Neural cell (in vitro differentiated cells): ENCODE results near the gene ARF1. TPM values are rescaled to one million over a fixed set of nuclear protein-coding genes. Genes with fewer than 3 reads are reported as not detected.

Experiments
- H2AFZ ChIP-seq: fragments of 200-600, 300-800 bp; sonication (generic), shearing (Covaris generic); 2 replicates; pipeline ENCODE4 v1.6.0; 2014; ENCODE audit warnings: low read depth, mild to moderate bottlenecking, antibody characterized with exemption, low read length, moderate library complexity
- H3F3A ChIP-seq: fragments of 200-600 bp; shearing (Covaris generic); 2 replicates; pipeline ENCODE4 v1.6.1; 2016; ENCODE audit warnings: mild to moderate bottlenecking, moderate library complexity, mixed read lengths, antibody characterized with exemption, low read length; ENCODE audit not compliant: insufficient read depth, poor library complexity, severe bottlenecking
- H3K27ac ChIP-seq: fragments of 200-600, 300-800 bp; sonication (generic), shearing (Covaris generic); 2 replicates; pipeline ENCODE4 v1.5.1; 2014; ENCODE audit warnings: mild to moderate bottlenecking, low read length, moderate library complexity
- H3K27me3 ChIP-seq: fragments of 300-800, 200-600 bp; sonication (generic), shearing (Covaris generic); 2 replicates; pipeline ENCODE4 v1.6.0; 2014; ENCODE audit warnings: mild to moderate bottlenecking, low read depth, low read length, moderate library complexity; ENCODE audit not compliant: insufficient read depth
- H3K36me3 ChIP-seq: fragments of 300-800, 200-600 bp; sonication (generic), shearing (Covaris generic); 2 replicates; pipeline ENCODE4 v1.5.1; 2014; ENCODE audit warnings: mild to moderate bottlenecking, antibody characterized with exemption, low read length, moderate library complexity; ENCODE audit not compliant: insufficient read depth
- H3K4me2 ChIP-seq: fragments of 300-800, 200-600 bp; sonication (generic), shearing (Covaris generic); 2 replicates; pipeline ENCODE4 v1.6.0; 2014; ENCODE audit warnings: mild to moderate bottlenecking, low read length
- H3K4me3 ChIP-seq: fragments of 300-800, 200-600 bp; sonication (generic), shearing (Covaris generic); 2 replicates; pipeline ENCODE4 v1.5.1; 2014; ENCODE audit warnings: mild to moderate bottlenecking, low read length, moderate library complexity
- H3K79me2 ChIP-seq: fragments of 200-600 bp; shearing (Covaris generic); replicated peaks from 2 replicates; pipeline ENCODE4 v1.6.0; 2014; ENCODE audit warnings: mild to moderate bottlenecking, low read length, moderate library complexity; ENCODE audit not compliant: insufficient read depth
- H3K9ac ChIP-seq: fragments of 300-800, 200-600 bp; sonication (generic), shearing (Covaris generic); 2 replicates; pipeline ENCODE4 v1.6.1; 2016; ENCODE audit warnings: mild to moderate bottlenecking, low read length, mixed read lengths
- H3K9me2 ChIP-seq: fragments of 200-600 bp; shearing (Covaris generic); 2 replicates; pipeline ENCODE4 v1.6.1; 2016; ENCODE audit warnings: mild to moderate bottlenecking, low read length, mixed read lengths; ENCODE audit not compliant: insufficient read depth
- H3K9me3 ChIP-seq: fragments of 200-600, 300-800 bp; sonication (generic), shearing (Covaris generic); 2 replicates; pipeline ENCODE4 v1.6.1; 2016; ENCODE audit warnings: mild to moderate bottlenecking, mixed run types, low read length, moderate library complexity, mixed read lengths
- H4K20me1 ChIP-seq: fragments of 200-600 bp; shearing (Covaris generic); 2 replicates; pipeline ENCODE4 v1.6.1; 2016; ENCODE audit warnings: mild to moderate bottlenecking, mixed run types; ENCODE audit not compliant: insufficient read depth
- EP300 ChIP-seq: fragments of 450-650 bp; conservative IDR thresholded peaks from 2 replicates; pipeline ENCODE4 v1.6.1; 2014; ENCODE audit warnings: antibody characterized with exemption, mild to moderate bottlenecking, moderate library complexity; ENCODE audit not compliant: poor library complexity, severe bottlenecking
- EZH2 ChIP-seq: fragments of 200-600, 300-800 bp; shearing (Covaris generic), sonication (generic); IDR thresholded peaks from 2 replicates; pipeline ENCODE4 v1.6.1; 2014; ENCODE audit warnings: antibody characterized with exemption, low read length, borderline replicate concordance, mild to moderate bottlenecking; ENCODE audit not compliant: insufficient read depth, poor library complexity, severe bottlenecking
- MXI1 ChIP-seq: fragments of 450-650 bp; conservative IDR thresholded peaks from 2 replicates; pipeline ENCODE4 v1.6.1; 2014; ENCODE audit warnings: antibody characterized with exemption, mild to moderate bottlenecking; ENCODE audit not compliant: poor library complexity, severe bottlenecking
- POLR2AphosphoS5 ChIP-seq: IDR thresholded peaks from 2 replicates; pipeline ENCODE4 v1.6.1; 2012
- RAD21 ChIP-seq: fragments of 450-650 bp; conservative IDR thresholded peaks from 2 replicates; pipeline ENCODE4 v1.6.1; 2014; ENCODE audit warnings: antibody characterized with exemption, mild to moderate bottlenecking, moderate library complexity
- SMC3 ChIP-seq: fragments of 450-650 bp; conservative IDR thresholded peaks from 2 replicates; pipeline ENCODE4 v1.6.1; 2014; ENCODE audit warnings: antibody characterized with exemption, mild to moderate bottlenecking, moderate library complexity; ENCODE audit not compliant: poor library complexity
- TAF1 ChIP-seq: IDR thresholded peaks from 2 replicates; pipeline ENCODE4 v1.6.1; 2012; ENCODE audit warnings: low read depth
- polyA plus RNA-seq: library from polyadenylated mRNA; depleted of rRNA; stranded (reverse); fragments of >200 nt; gene quantifications from 2 replicates; pipeline ENCODE4 v1.2.3, GENCODE V29; 2014
- TF ChIP-seq, protein P1 (sequence below): IDR thresholded peaks from 2 replicates; pipeline ENCODE4 v1.6.1; 2012; ENCODE audit warnings: borderline replicate concordance
- TF ChIP-seq, protein P2 (sequence below): fragments of 450-650 bp; IDR thresholded peaks from 2 replicates; pipeline ENCODE4 v1.5.1; 2014; ENCODE audit warnings: antibody characterized with exemption, mild to moderate bottlenecking, moderate library complexity; ENCODE audit not compliant: poor library complexity, severe bottlenecking

The ARF1 gene
- polyA plus RNA-seq, 1 donor from 2014 or later: 168 TPM

DNA sequence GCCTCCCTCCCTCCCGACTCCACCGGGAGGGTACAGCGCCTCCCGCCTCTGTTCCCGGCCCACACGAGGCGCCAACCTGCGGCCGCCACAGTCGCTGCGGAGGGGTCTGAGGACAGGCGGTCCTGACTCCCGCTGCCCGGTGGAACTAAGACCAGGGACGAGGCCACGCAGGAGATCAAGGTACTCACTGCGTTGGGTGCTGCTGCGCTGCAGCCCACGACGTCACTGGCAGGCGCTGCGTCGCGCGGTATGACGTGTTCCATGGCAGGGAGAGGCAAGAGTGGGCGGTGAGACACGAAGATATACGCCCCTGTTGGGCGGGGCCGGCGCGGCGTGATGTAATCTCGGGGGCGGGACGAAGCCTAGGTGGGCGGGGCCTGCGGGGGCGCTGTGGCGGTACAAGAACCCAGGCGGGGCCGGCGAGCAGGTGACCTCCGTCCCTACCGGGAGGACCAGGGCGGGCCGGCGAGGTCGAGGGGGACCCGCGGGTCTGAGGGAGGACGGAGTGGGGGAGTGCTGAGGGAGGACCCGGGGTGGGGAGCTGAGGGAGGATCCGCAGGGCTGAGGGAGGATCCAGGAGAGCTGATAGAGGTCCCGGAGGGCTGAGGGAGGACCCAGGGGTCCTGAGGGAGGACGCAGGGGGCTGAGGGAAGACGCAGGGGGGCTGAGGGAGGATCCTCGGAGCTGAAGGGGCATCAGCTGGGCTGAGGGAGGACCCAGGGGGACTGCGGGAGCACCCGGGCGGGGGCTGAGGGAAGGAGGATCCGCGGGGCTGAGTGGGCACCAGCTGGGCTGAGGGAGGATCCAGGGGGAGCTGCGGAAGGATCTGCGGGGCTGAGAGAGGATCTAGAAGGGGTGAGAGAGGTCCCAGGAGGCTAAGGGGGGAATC is 26.8 kb downstream of the ARF1 start, which contains the start of gene MRPL55:
Gene MRPL55 (minus strand): TSS at position 227 of the 889 bp plus-strand sequence. CDS start 1,039 bp downstream, outside the sequence.
- Histone ChIP-seq H4K20me1 (no peaks in the 10 kb centered on the region), H3F3A (no peaks in the 10 kb centered on the region), H3K27me3 (no peaks in the 10 kb centered on the region), H3K79me2 (peaks cover 18% of the 10 kb centered on the region), H3K4me2 (peak within 1 kb of the TSS; percentile 85), H3K9me2 (no peaks in the 10 kb centered on the region), H2AFZ (peak within 1 kb of the TSS; percentile 77), H3K36me3 (no peaks in the 10 kb centered on the region), H3K4me3 (peak within 1 kb of the TSS; percentile 82), H3K9me3 (no peaks in the 10 kb centered on the region), H3K27ac (peak within 1 kb of the TSS; percentile 76), H3K9ac (peak within 1 kb of the TSS; percentile 88)
- TF ChIP-seq SMC3 (no peak), POLR2AphosphoS5 (peak; percentile 100), RAD21 (peak; percentile 20), TAF1 (peak; percentile 62), EZH2 (no peak), EP300 (peak; percentile 76), MXI1 (peak; percentile 86)
- TF ChIP-seq, protein P1, sequence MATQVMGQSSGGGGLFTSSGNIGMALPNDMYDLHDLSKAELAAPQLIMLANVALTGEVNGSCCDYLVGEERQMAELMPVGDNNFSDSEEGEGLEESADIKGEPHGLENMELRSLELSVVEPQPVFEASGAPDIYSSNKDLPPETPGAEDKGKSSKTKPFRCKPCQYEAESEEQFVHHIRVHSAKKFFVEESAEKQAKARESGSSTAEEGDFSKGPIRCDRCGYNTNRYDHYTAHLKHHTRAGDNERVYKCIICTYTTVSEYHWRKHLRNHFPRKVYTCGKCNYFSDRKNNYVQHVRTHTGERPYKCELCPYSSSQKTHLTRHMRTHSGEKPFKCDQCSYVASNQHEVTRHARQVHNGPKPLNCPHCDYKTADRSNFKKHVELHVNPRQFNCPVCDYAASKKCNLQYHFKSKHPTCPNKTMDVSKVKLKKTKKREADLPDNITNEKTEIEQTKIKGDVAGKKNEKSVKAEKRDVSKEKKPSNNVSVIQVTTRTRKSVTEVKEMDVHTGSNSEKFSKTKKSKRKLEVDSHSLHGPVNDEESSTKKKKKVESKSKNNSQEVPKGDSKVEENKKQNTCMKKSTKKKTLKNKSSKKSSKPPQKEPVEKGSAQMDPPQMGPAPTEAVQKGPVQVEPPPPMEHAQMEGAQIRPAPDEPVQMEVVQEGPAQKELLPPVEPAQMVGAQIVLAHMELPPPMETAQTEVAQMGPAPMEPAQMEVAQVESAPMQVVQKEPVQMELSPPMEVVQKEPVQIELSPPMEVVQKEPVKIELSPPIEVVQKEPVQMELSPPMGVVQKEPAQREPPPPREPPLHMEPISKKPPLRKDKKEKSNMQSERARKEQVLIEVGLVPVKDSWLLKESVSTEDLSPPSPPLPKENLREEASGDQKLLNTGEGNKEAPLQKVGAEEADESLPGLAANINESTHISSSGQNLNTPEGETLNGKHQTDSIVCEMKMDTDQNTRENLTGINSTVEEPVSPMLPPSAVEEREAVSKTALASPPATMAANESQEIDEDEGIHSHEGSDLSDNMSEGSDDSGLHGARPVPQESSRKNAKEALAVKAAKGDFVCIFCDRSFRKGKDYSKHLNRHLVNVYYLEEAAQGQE: peak; percentile 81
- TF ChIP-seq, protein P2, sequence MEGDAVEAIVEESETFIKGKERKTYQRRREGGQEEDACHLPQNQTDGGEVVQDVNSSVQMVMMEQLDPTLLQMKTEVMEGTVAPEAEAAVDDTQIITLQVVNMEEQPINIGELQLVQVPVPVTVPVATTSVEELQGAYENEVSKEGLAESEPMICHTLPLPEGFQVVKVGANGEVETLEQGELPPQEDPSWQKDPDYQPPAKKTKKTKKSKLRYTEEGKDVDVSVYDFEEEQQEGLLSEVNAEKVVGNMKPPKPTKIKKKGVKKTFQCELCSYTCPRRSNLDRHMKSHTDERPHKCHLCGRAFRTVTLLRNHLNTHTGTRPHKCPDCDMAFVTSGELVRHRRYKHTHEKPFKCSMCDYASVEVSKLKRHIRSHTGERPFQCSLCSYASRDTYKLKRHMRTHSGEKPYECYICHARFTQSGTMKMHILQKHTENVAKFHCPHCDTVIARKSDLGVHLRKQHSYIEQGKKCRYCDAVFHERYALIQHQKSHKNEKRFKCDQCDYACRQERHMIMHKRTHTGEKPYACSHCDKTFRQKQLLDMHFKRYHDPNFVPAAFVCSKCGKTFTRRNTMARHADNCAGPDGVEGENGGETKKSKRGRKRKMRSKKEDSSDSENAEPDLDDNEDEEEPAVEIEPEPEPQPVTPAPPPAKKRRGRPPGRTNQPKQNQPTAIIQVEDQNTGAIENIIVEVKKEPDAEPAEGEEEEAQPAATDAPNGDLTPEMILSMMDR: peak; percentile 32

DNA sequence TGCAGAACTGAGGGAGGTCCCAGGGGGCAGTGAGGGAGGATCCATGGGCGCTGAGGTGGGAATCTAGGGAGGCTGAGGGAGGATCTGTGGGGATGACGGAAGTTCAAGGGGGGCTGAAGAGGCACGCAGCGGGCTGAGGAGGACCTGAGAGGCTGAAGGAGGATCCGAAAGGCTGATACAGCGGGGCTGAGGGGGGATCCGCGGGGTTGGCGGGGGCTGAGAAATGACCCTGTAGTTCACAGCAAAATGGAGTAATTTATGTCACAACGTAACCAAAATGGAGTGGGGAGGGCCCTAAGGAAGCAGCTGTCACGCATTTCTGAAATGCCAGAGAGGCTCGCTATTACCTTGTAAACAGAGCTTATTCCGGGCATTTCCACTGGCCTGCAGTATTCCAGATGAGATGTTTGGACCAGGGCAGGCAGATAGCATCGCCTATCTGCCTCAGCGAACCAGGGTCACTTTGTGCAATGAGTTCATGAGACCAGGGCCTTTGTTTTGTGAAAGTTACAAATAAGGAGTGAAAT is 27.5 kb downstream of the ARF1 start:
- H3K9me3 ChIP-seq: no peaks in the 10 kb centered on the region
- H3K9ac ChIP-seq: peak overlapping the region; percentile 88
- no peaks in the 10 kb centered on the region for H3K9me2 ChIP-seq
- peak overlapping the region; percentile 82 for H3K4me3 ChIP-seq
- H3K4me2 ChIP-seq: peak overlapping the region; percentile 84
- H3K27ac ChIP-seq: peak overlapping the region; percentile 76
- no peaks in the 10 kb centered on the region for H3K27me3 ChIP-seq
- peaks cover 18% of the 10 kb centered on the region for H3K79me2 ChIP-seq
- no peaks in the 10 kb centered on the region for H3F3A ChIP-seq
- TF ChIP-seq, protein P2: no peak
- TF ChIP-seq, protein P1: no peak
- no peak for TF ChIP-seq EP300
- TF ChIP-seq MXI1: no peak
- no peak for TF ChIP-seq EZH2
- TF ChIP-seq POLR2AphosphoS5: no peak
- TF ChIP-seq SMC3: no peak
- no peak for TF ChIP-seq TAF1
- no peak for TF ChIP-seq RAD21
- peak overlapping the region; percentile 77 for H2AFZ ChIP-seq
- no peaks in the 10 kb centered on the region for H4K20me1 ChIP-seq
- H3K36me3 ChIP-seq: no peaks in the 10 kb centered on the region
